HG02840 (cell line): ENCODE measurements around the gene CSGALNACT2.

Experiments used
- ATAC-seq: cut with Tn5 transposase; IDR thresholded peaks from one replicate; pipeline ENCODE4 v1.9.1; 2021; ENCODE audit warnings: mild to moderate bottlenecking, moderate library complexity, moderate number of reproducible peaks; ENCODE audit not compliant: unreplicated experiment, low FRiP score

CSGALNACT2 gene

DNA sequence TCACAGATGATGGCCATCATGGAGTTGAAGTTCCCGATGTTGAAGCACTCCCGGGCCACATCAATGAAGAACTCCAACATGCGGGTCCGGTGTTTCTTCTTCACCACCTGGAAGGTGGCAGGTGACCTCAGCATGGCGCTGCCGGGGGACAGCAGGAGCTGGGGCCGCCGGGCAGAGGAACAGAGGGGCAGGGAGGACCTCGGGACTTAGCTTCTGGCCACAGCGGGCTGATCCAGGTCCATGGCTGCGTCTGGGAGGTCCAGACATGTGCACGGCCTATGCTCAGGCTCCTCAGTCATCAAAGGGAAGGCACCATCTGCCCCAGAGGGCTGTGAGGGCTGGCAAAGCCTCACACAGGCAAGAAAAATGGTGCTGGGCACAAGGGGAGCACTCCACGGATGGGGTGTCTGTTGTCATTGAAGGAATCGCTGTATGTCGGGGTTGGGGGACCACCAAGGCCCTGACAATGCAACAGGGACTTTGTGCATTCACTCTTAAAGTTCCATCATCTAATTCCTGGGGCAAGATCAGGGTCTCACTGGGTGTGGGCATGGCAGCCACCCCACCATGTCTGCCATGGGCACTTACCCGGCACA is 60.9 kb downstream of the CSGALNACT2 start:
- ATAC-seq: no peak

- ATAC-seq: no peak
These were observed 61.7 kb downstream of the CSGALNACT2 start for GRCh38 chr10:43199684-43200537.

DNA sequence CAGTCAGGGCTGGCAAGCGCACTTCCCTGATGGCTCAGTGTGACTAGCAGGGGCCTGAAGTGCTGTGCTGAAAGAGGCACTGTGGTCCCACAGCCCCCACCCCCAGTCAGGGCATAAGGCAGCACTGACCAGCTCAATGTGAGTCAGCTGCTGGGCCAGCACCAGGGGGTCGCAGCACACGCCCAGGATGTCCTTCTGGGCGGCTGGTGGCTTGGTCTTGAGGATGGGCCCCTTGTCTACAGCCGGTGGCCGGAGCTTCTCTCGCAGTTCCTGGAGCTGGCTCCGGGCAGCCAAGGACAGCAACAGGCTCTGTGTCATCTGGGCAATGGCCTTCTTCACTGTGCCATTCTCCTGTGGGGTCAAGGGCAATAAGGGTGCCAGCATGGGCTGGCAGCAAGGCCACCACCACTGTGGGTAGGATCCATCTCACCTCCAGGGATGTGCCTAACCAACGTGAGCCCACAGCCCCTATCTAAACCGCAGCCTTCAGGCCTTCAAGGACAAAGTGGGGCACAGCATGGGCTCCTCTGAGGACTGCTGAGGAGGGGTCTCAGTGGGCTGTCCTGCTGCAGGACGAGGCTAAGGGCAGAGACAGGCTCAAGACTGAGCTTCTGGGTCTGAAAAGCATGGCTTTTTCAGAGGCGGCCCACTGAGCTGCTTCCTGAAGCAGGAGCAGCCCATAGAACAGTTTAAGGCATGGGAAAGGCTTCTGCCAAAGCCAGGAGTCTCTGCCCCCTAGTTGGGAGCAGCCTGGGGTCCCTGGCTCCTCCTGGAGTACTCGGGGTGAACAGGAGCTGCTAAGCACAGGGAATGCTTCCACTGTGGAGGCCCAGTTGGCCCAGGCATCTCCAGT is 62.5 kb downstream of the CSGALNACT2 start:
- no peak for ATAC-seq

DNA sequence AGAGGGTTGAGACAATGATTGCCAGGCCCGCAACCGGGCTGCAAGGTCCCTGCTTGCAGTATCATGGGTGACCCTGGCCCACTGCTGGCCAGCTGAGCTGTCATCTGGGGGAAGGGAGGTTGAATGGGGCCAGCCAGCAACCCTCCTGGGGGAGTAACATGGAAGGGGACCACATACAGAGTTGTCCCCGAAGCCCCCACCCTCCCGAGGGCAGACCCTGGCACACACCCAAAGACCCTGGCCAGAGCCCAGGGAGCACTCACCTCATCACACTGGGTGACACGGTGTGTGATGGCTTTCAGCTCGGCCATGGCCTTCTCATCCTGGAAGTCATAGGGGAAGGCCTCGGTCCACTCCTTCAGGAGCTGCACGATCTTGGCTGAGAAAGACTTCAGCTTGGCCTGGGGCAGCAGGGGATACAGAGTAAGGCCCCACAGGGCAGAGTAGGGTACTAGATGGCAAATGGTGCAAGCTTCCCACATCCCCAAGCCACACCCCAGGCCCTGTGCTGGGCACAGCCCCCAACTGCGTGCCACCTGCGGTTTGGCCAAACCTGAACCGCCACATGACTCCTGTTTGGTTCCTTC is 63.4 kb downstream of the CSGALNACT2 start:
- no peak for ATAC-seq

- no peak for ATAC-seq
These were observed 64.0 kb downstream of the CSGALNACT2 start for GRCh38 chr10:43202224-43202656.

GRCh38 chr10:43202657-43203447 is 64.6 kb downstream of the CSGALNACT2 start:
- ATAC-seq: no peak

GRCh38 chr10:43203448-43204041 is 65.3 kb downstream of the CSGALNACT2 start:
- ATAC-seq: no peak

- no peak for ATAC-seq
These were observed 66.0 kb downstream of the CSGALNACT2 start for GRCh38 chr10:43204042-43204942.

DNA sequence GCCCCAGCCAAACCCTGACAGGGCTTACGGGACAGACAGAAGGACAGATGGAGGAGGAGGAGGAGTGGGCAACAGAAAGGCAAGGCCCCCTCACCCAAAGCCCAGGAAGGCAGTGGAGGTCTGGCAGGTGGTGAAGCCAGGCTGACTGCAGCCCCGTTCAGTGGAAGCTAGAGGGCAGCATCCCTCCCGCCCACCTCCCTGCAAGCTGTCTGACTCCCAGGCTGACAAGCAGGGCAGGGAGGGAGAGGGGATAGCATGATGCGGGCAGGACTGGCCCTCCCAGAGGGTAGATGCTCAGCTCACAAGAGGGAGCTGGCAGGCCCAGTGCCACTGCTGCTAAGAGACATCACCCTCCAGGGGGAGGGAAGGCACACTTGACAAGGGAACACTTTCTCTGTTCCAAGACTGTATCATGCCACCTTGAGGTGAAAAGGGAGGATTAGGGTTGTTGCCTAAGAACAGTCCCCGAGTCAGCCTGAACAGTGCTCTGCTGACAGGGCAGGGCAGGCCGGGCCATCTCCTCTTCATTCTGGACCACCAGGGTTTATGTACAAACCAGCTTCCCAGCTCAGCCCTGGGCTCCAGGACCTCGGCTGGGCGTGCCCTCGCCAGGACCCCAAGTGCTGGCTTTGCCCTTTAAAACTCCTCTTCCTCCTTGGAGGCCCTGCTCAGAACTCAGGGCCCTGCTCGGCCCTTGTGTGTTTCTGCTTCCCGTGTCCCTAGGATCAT is 66.9 kb downstream of the CSGALNACT2 start:
- ATAC-seq: peak; percentile 48

- no peak for ATAC-seq
These were observed 67.6 kb downstream of the CSGALNACT2 start for GRCh38 chr10:43205681-43206390.

GRCh38 chr10:43206391-43207235 is 68.4 kb downstream of the CSGALNACT2 start:
- no peak for ATAC-seq

DNA sequence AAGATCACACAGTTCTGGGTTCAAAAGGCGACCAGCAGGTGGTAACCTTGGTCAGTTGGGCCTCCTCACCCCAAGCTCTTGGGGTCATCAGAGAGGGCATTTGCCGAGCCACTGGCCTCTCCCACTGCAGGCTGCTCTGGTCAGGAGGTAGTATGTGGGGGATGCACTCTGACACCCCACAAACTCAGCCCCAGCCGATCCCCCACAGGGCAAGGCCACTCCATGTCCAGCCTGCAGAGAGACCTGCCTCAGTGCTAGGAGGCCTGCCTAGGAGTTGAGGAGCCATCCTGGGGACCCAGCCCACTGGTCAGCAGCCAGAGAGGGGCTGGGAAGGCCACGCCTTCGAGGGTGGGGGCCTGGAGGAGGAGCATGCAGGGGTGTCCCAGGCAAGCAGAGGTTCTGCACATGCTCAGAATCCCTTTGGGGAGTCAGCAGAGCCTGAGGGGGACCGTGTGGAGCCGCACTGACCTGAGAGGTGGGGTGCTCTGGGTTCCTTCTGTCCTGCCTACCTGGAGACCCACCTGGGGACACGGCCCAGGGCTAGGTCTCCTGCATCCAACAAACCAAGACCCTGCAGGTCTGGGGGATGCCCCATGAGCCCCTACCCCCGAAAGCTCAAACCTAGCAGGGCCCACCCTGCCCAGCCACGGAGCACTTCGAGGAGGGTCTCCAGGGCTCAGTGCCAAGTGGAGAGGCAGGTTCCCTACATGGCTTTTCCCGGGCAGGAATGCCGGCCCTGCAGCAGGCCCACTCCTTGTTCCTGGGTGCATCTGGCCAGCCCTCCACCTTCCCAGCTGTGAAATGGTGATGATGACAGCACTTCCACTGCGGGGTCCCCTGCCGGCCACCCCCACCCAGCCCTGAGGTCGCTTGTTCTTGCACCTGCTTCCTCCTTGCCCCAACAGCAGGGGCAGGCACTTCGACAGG is 70.2 kb downstream of the CSGALNACT2 start:
- ATAC-seq: no peak

DNA sequence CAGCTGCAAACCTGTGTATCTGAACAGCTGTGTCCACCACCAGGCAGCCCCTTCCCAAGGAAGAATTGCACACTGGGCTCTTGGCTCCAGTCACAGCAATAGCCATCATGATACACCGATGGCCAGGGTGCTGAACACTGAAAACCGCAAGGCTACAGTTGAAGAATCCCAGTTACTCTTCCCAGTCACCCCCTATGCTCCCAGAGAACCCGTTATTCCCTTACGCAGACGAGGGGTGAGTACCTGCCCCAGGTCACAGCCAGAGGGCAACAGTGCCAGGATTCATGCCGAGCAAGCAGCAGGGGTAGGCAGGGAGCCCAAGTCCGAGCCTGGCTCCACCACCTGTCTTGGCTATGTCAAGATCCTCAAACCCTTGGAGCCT is 70.8 kb downstream of the CSGALNACT2 start:
- no peak for ATAC-seq

- no peak for ATAC-seq
These were observed 71.5 kb downstream of the CSGALNACT2 start for GRCh38 chr10:43209651-43210141.

DNA sequence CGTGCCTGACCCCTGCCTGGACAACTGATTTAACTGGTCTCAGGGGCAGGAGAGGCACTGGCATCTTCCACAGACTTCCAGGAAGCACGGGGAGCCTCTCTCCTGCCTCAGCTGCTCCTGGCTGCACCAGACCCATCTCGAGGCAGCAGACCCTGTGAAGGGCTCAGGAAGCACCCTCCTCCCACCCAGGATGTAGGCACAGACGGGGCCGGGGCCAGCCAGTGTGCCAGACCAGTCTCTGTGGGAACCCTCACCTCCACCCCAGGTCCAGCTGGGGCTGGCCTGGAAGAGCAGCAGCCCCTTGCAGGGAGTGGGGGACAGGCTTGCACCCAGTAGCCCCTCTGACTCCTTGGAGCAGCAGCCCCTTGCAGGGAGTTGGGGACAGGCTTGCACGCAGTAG is 72.3 kb downstream of the CSGALNACT2 start:
- no peak for ATAC-seq
